H9 (cell line): Measurements from ENCODE around the gene FN1. TPM values are rescaled to one million over a fixed set of nuclear protein-coding genes. Genes with fewer than 3 reads are reported as not detected.

Experiments used
- DNase-seq: peaks from one replicate; pipeline ENCODE4 v3.0.0-alpha.2; 2017
- H2AFZ ChIP-seq: one replicate; pipeline ENCODE4 v1.6.1; 2013; ENCODE audit warnings: mild to moderate bottlenecking, low read length, control low read depth, moderate library complexity
- H2AK5ac ChIP-seq: 2 replicates; pipeline ENCODE4 v1.6.1; 2013; ENCODE audit warnings: low read length, control low read depth, mixed read lengths; ENCODE audit not compliant: insufficient read length
- H2BK120ac ChIP-seq: one replicate; pipeline ENCODE4 v1.6.1; 2013; ENCODE audit warnings: low read depth, mild to moderate bottlenecking, low read length, control low read depth, inconsistent platforms; ENCODE audit not compliant: poor library complexity, severe bottlenecking
- H2BK12ac ChIP-seq: 2 replicates; pipeline ENCODE4 v1.6.1; 2013; ENCODE audit warnings: low read length, control low read depth, mixed read lengths, low read depth; ENCODE audit not compliant: insufficient read length
- H2BK15ac ChIP-seq: 2 replicates; pipeline ENCODE4 v1.6.1; 2013; ENCODE audit warnings: low read depth, low read length, control low read depth
- H2BK20ac ChIP-seq: one replicate; pipeline ENCODE4 v1.6.1; 2013; ENCODE audit warnings: low read depth, mild to moderate bottlenecking, low read length, control low read depth, inconsistent platforms; ENCODE audit not compliant: poor library complexity, severe bottlenecking
- H2BK5ac ChIP-seq: 2 replicates; pipeline ENCODE4 v1.6.1; 2013; ENCODE audit warnings: low read length, control low read depth, mixed read lengths; ENCODE audit not compliant: insufficient read length
- H3K14ac ChIP-seq: 2 replicates; pipeline ENCODE4 v1.6.1; 2013; ENCODE audit warnings: low read length, control low read depth; ENCODE audit not compliant: insufficient read depth
- H3K18ac ChIP-seq: 2 replicates; pipeline ENCODE4 v1.6.1; 2013; ENCODE audit warnings: low read depth, mild to moderate bottlenecking, mixed read lengths, low read length, control low read depth; ENCODE audit not compliant: insufficient read length
- H3K23ac ChIP-seq: 2 replicates; pipeline ENCODE4 v1.6.1; 2013; ENCODE audit warnings: low read length, control low read depth, mixed read lengths, low read depth; ENCODE audit not compliant: insufficient read length
- H3K23me2 ChIP-seq: 2 replicates; pipeline ENCODE4 v1.6.1; 2013; ENCODE audit warnings: low read depth, mild to moderate bottlenecking, mixed read lengths, low read length, control low read depth; ENCODE audit not compliant: insufficient read length, poor library complexity, severe bottlenecking
- H3K27ac ChIP-seq: 2 replicates; pipeline ENCODE4 v1.5.1; 2013; ENCODE audit warnings: low read length, control low read depth, mixed read lengths, low read depth; ENCODE audit not compliant: insufficient read length
- H3K27me3 ChIP-seq: 2 replicates; pipeline ENCODE4 v1.6.1; 2013; ENCODE audit warnings: low read length, control low read depth, inconsistent platforms; ENCODE audit not compliant: insufficient read depth
- H3K4ac ChIP-seq: 2 replicates; pipeline ENCODE4 v1.6.1; 2013; ENCODE audit warnings: low read depth, mild to moderate bottlenecking, control low read depth, inconsistent platforms, low read length, moderate library complexity
- H3K4me1 ChIP-seq: 2 replicates; pipeline ENCODE4 v1.6.1; 2013; ENCODE audit warnings: low read length, control low read depth, inconsistent platforms; ENCODE audit not compliant: insufficient read depth
- H3K4me2 ChIP-seq: 2 replicates; pipeline ENCODE4 v1.6.1; 2013; ENCODE audit warnings: low read length, control low read depth, mixed read lengths; ENCODE audit not compliant: insufficient read length, insufficient read depth
- H3K56ac ChIP-seq: 2 replicates; pipeline ENCODE4 v1.6.1; 2013; ENCODE audit warnings: low read depth, mild to moderate bottlenecking, mixed read lengths, low read length, control low read depth; ENCODE audit not compliant: insufficient read length
- H3K79me1 ChIP-seq: 2 replicates; pipeline ENCODE4 v1.6.1; 2013; ENCODE audit warnings: low read depth, mild to moderate bottlenecking, moderate library complexity, low read length, control low read depth, inconsistent platforms; ENCODE audit not compliant: insufficient read depth, poor library complexity, severe bottlenecking
- H3K79me2 ChIP-seq: 2 replicates; pipeline ENCODE4 v1.6.1; 2013; ENCODE audit warnings: low read length, control low read depth, inconsistent platforms; ENCODE audit not compliant: insufficient read depth
- H3K9ac ChIP-seq: 2 replicates; pipeline ENCODE4 v1.6.1; 2013; ENCODE audit warnings: low read length, control low read depth, mixed read lengths; ENCODE audit not compliant: insufficient read length; ENCODE audit errors: extremely low read depth
- H3K9me3 ChIP-seq: one replicate; pipeline ENCODE4 v1.6.1; 2013; ENCODE audit warnings: low read depth, low read length, inconsistent platforms; ENCODE audit not compliant: control insufficient read depth
- H3T11ph ChIP-seq: one replicate; pipeline ENCODE4 v1.6.1; 2013; ENCODE audit warnings: mild to moderate bottlenecking, low read length, control low read depth, inconsistent platforms
- H4K20me1 ChIP-seq: one replicate; pipeline ENCODE4 v1.6.1; 2013; ENCODE audit not compliant: control insufficient read depth, insufficient read length, insufficient read depth
- H4K5ac ChIP-seq: 2 replicates; pipeline ENCODE4 v1.6.1; 2013; ENCODE audit warnings: low read depth, mild to moderate bottlenecking, mixed read lengths, low read length, control low read depth; ENCODE audit not compliant: insufficient read length
- H4K8ac ChIP-seq: replicated peaks from 2 replicates; pipeline ENCODE4 v1.6.1; 2013; ENCODE audit warnings: low read length, control low read depth, mixed read lengths, low read depth; ENCODE audit not compliant: insufficient read length
- H4K91ac ChIP-seq: 2 replicates; pipeline ENCODE4 v1.6.1; 2013; ENCODE audit warnings: low read depth, mild to moderate bottlenecking, moderate library complexity, mixed read lengths, low read length, control low read depth; ENCODE audit not compliant: insufficient read length
- H3K27ac Mint-ChIP-seq, 3 experiments: 2 replicates in 2 of 3; 3 replicates in 1 of 3; pipeline ENCODE4 v1.8.0; 2020 to 2021; ENCODE audit warnings: mixed read lengths in 3 of 3, mild to moderate bottlenecking in 1 of 3, moderate library complexity in 1 of 3
- H3K27me3 Mint-ChIP-seq: 2 replicates; pipeline ENCODE4 v1.8.0; 2021; ENCODE audit warnings: low read depth, mild to moderate bottlenecking, moderate library complexity, mixed read lengths
- H3K36me3 Mint-ChIP-seq, 3 experiments: 2 replicates in 2 of 3; 3 replicates in 1 of 3; pipeline ENCODE4 v1.8.0; 2020 to 2021; ENCODE audit warnings: low read depth in 3 of 3, mixed read lengths in 3 of 3; ENCODE audit not compliant: insufficient read depth in 1 of 3
- H3K4me1 Mint-ChIP-seq, 2 experiments: 2 replicates each; pipeline ENCODE4 v1.8.0; 2020; ENCODE audit warnings: mixed read lengths in 2 of 2
- H3K4me3 Mint-ChIP-seq, 2 experiments: 2 replicates in 1 of 2; 3 replicates in 1 of 2; pipeline ENCODE4 v1.8.0; 2020 to 2021; ENCODE audit warnings: mild to moderate bottlenecking in 2 of 2, mixed read lengths in 2 of 2, moderate library complexity in 1 of 2
- H3K9me3 Mint-ChIP-seq, 2 experiments: 2 replicates in 1 of 2; 3 replicates in 1 of 2; pipeline ENCODE4 v1.8.0; 2020; ENCODE audit warnings: mild to moderate bottlenecking in 2 of 2, mixed read lengths in 2 of 2, moderate library complexity in 1 of 2
- CTCF ChIP-seq: fragments of 200-600 bp; sonication (generic); conservative IDR thresholded peaks from 3 replicates; pipeline ENCODE4 v1.8.0; 2021; ENCODE audit warnings: antibody characterized with exemption, mild to moderate bottlenecking
- WGBS: extraction: QIAGEN DNeasy Blood & Tissue Kit; methylation state at CpG from one replicate; pipeline ENCODE4 v1.1.7; 2013; ENCODE audit warnings: missing lambda C conversion rate, low lambda C conversion rate, mixed read lengths; ENCODE audit not compliant: insufficient read length; ENCODE audit errors: extremely low coverage; 5-methylcytosine and 5-hydroxymethylcytosine counted together
- total RNA-seq: library from RNA; stranded (reverse); gene quantifications from 2 replicates; pipeline ENCODE4 v1.2.1, GENCODE V29; 2021

Gene FN1
- total RNA-seq, 1 experiment from 2014 or later: 56.0 TPM

- Histone ChIP-seq H3T11ph (no peak overlapping the region), H3K4me1 (no peaks in the 10 kb centered on the region), H4K20me1 (no peaks in the 10 kb centered on the region), H3K79me1 (no peaks in the 10 kb centered on the region), H3K79me2 (no peaks in the 10 kb centered on the region), H2BK15ac (no peak overlapping the region), H3K18ac (no peak overlapping the region), H3K27ac (no peak overlapping the region), H4K8ac (no peak overlapping the region), H3K27me3 (no peaks in the 10 kb centered on the region), H3K23me2 (no peaks in the 10 kb centered on the region), H2BK120ac (no peak overlapping the region), H2BK20ac (no peak overlapping the region), H2BK12ac (no peak overlapping the region), H3K9ac (no peak overlapping the region), H4K91ac (no peak overlapping the region), H2AFZ (no peak overlapping the region), H3K14ac (no peak overlapping the region), H4K5ac (no peak overlapping the region), H2AK5ac (no peak overlapping the region), H3K4me2 (no peak overlapping the region), H3K23ac (no peak overlapping the region), H2BK5ac (no peak overlapping the region), H3K4ac (no peak overlapping the region), H3K9me3 (no peaks in the 10 kb centered on the region), H3K56ac (no peak overlapping the region)
- no CpG with 5 or more reads among the region's 1 CpG for WGBS
- Mint-ChIP-seq H3K4me1 (peaks cover 0 to 4% of the 10 kb centered on the region in 2 experiments; a peak in 2 of 4 replicates), H3K9me3 (no peaks in the 10 kb centered on the region), H3K4me3 (no peak overlapping the region), H3K27ac (no peak overlapping the region), H3K36me3 (peaks cover 4 to 7% (median 6%) of the 10 kb centered on the region in 3 experiments; a peak in 5 of 7 replicates), H3K27me3 (no peaks in the 10 kb centered on the region)
- no peak for TF ChIP-seq CTCF
- no peak for DNase-seq
These were observed 19.9 kb downstream of the FN1 start for GRCh38 chr2:215415820-215416577.
